GM15510 (cell line): ENCODE measurements around the gene PPEF2.

Experiments used
- POLR2A ChIP-seq: IDR thresholded peaks from 3 replicates; pipeline ENCODE4 v1.6.1; 2011; ENCODE audit warnings: borderline replicate concordance; ENCODE audit not compliant: insufficient read length; ENCODE audit errors: extremely low read depth

The PPEF2 gene

DNA sequence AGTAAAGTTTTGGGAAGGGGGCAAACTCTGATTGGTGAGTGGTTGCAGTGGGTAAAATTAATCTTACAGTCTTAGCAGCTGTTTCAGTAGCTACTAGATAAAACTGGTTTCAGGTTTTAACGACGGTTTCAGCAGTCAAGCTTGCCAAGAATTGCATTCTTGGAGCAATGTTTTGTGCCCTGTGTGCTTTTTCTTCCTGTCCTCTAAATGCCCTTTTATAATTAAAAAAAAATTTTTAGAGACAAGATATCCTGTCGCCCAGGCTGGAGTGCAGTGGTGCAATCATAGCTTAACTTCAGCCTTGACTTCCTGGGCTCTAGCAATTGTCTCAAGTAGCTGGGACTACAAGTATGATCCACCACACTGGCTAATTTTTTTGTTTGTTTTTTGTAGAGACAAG is 6.3 kb upstream of the PPEF2 start:
- TF ChIP-seq POLR2A: no peak

DNA sequence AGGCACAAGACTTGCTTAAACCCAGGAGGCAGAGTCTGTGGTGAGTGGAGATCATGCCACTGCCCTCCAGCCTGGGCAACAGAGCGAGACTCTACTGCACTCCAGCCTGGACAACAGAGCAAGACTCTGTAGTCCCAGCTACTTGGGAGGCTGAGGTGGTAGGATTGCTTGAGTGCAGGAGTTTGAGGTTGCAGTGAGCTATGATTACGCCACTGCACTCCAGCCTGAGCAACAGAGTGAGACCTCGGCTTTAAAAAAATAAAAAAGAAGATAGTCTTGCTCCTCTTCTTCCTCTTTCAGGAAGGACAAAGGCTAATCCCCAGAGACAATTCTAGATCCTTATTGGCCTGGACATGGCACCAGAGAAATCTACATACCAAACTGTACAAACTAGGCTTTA is 5.7 kb upstream of the PPEF2 start:
- TF ChIP-seq POLR2A: no peak

DNA sequence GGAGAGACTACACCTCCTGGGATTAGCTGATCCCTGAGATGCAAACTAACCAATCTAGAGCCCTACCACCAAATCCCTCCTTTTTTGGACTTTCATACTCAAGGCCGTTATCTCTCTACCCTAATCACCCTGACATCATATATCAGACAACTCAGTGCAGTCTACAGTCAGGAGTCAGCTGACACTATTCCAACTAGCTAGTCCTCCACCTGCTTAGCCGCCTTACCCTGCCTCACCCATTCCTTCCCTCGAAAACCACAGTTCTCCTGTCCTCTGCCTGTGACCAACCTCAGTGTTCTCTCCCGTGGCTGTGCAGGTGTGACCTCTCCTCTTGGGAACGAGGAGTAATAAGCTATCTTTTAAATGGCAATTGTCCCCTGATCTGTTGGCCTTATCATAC is 1.8 kb upstream of the PPEF2 start:
- TF ChIP-seq POLR2A: no peak

DNA sequence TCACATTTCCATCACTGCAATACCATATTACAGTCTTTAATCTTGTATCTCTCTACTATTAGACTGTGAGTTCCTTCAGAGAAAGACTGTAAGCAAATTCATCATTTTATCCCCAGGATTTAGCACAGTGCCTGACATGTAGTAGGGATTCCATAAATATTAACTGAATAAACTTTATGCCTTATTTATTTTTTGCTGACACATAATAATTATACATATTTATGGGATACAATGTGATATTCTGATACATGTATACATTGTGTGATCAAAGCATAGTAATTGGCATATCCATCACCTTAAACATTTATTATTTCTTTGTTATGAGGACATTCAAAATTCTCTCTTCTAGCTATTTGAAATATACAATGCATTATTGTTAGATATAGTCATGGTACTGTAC is 3.7 kb downstream of the PPEF2 start:
- TF ChIP-seq POLR2A: no peak

DNA sequence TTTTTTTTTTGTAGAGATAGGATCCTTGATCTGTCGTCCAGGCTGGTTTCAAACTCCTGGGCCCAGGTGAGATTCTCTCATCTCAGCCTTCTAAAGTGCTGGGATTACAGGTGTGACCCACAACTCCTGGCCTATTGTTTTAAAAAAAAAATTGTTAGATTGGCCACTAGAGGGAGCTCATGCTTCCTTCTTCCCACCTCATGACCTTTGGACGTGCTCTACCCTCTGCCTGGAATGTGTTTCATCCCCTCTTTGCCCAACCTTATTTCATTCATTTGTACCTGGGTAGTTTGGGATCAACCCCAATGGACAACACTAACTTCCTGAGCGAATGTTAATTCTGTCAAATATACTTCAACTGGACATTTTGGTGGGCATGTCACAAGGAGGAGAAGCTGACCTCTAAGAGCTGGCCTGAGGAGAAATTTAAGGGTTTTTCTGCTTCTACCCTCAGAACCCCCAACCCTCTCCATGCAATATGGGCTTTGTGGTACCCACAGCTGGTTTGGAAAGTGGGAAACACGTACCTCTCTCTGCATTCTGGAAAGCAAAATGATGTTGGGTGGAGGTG is 6.4 kb downstream of the PPEF2 start:
- TF ChIP-seq POLR2A: no peak

DNA sequence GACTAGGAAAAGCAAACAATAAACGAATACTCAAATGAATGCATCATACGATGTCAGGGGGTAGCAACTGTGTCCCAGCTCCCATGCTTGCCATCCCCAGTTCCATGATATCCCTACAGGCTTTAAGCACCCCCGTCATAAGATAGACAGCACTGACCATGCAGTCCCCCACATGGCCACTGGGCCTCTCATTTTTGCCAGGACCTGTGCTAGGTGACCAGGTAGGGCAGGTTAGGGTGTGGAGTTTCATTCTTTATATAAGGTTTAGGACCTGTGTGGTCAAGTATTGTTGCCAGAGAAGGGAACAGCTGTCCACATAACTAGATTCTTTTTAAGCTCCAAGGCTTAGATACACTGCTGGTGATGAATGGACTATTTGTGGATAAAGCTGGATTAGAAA is 9.7 kb downstream of the PPEF2 start:
- no peak for TF ChIP-seq POLR2A

DNA sequence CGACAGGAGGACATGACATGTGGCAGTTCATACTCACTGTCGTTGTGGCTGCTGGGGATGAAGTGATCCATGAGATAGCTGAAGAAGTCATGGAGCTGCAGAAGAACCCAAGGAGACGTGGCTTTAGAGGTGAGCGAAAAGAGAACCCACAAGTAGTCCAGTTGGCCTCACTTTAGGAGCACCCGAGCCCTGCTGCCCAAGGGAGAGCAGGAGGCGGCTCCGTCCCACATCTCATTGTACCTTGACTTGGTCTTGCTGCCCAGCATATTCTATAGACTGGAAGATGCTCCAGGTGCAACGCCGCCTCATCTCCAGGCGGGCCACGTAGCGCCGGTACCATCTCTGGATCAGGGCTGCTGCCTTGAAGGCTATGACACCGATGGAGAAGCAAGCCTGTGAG is 10.6 kb downstream of the PPEF2 start:
- no peak for TF ChIP-seq POLR2A

DNA sequence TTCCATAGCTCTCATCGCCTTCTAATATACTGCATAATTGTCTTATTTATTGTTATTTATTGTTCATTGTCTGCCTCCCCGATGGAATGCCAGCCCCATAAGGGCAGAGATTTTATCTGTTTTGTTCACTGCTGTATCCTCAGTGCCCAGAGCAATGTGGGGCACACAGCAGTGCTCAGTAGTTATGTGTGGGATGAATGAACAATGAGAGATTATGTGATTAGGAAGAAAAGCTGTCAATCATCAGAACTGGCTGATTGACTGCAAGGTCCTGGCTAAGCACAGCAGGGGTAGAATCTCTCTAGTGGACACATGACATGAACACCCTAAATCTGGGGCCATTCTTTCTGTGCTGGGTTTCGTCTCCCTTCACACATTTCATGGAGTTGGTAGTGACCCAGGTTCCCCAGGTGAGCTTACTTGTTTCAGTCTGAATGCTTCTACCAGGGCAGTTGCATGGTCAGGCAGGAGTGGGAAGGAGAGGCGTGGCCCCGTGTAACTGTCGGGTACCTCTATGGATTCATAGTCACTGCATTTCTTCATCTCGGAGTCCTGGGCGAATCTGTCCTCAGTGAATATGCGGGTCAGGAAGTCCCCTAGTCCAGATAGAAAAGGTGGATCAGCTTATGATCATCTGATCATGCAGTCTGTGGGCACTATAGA is 12.6 kb downstream of the PPEF2 start:
- no peak for TF ChIP-seq POLR2A

DNA sequence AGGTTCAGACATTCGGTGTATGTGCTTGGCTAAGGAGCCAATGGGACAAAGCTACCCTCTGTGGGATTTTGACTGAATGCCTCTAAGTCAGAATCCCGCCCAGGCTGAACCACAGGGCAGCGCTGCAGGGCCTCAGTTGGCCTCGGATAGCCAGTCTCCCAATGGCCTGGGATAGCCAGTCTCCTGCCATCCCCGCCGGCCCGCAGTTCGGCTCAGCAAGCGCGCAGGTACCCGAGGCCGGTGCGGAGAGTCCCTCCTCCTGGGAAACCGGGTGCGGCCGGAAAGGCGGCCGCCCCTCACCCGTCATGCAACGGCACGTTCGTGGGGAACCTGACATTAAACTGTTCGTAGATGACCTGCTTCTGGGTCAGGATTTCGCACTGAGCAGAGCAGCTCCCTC is 16.1 kb downstream of the PPEF2 start:
- no peak for TF ChIP-seq POLR2A

DNA sequence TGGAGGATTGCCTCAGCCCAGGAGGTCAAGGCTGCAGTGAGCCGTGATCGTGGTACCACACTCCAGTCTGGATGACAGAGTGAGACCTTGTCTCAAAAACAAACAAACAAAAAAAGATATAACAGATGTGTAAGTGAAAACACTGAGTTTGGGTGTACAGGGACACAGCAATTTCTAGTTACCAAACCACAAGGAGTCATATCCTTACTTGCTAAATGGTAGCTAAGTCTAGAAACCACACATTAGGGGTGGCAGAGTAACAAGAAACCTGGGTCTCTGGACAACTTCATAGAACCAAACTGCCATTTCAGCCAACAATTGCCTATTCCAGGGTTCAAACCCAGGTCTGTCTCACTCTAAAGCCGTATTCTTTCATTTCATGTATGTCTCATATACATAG is 20.8 kb downstream of the PPEF2 start:
- no peak for TF ChIP-seq POLR2A

DNA sequence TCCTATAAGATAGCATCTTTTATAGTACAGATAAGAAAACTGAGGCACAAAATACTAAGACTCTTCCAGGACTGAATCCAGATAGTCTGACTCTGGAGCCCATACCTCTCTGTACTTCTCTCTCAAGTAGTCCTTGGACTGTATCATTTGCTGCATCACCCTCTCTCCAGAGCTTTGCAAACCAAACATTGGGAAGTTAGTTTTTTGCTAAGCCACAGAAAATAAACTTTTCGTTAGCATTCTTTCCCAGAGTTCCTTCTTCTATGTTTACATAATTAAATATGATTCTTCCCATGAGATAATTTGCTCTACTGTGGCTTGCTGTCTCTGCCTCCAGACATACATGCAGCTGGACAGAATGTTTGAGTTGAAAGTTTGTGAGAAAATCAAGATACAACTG is 22.0 kb downstream of the PPEF2 start:
- no peak for TF ChIP-seq POLR2A

DNA sequence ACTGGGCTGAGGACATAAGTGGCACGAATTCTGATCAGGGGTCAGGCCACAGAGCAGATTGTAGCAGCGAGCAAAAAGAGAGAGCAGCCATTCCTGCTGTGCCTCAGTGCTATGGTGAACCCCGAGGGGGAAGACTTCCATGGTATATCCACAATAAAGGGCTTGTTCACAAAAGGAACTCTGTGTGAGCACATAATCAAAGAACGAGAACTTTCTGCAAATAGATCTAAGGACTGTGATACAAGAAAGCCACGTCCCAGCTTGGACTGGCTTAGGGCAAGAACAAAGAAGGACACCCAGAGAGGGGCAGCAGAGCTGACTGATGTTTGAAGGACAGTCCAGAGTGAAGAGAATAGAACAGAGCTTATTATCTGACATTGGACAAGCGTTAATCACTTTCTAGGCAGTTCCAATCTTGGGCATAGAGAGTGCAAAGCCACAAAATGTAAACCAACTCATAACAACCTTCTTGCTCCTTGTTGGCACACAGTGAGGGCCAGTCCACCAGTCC is 24.0 kb downstream of the PPEF2 start:
- no peak for TF ChIP-seq POLR2A

DNA sequence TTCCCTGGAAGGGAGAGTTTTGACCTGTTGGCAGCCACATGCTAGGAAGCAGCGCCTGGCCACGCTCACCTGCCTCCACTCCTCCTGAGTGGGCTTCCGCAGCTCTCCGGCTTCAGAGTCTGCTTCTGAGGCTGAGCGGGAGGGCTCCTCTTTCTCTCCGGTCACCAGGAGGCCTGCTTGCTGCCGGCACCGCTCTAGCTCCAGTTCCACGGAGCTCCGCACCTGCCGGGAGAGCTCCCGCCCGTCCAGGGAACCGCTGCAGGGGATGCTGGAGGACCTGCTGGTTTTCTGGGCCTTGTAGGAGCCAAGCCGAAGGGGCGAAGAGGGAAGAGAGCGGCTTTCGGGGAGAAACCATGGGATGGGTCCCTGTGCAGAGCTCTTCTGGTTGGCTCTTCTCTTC is 26.0 kb downstream of the PPEF2 start:
- no peak for TF ChIP-seq POLR2A

DNA sequence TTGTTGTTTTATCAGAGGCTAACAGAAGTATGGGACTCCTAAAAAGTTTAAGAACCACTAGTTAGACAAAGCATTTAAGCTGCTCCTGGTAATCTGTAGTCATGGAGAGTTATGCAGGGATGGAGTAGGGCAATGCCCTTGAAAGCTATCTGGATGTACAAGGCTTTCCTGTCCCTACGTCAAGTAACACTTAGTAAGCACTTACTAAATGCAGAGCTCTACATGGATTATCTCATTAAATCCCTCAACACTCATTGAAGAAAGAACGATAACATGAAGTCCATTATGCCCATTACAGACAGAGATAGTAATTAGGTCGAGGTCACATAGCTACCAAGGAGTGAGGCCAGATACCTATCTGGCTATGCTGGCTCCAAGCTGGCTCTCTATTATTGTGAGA is 33.2 kb downstream of the PPEF2 start:
- no peak for TF ChIP-seq POLR2A

DNA sequence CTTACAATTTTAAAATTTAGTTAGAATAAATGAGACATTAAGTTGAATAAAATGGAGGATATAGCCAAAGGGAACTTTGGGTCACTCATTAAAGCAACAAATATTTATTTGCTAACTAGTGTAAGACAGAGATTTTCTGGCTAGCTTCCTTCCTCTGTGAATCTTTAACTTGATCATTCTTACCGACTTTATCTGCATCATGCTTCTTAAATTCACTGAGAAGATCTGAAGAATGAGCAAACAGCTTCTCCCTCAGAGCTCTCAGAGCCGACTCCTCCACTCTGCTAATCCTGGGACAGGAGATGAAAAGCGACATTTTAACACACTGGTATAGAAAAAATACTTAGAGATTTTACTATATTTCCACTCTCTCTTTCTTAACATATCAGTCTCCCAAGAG is 35.1 kb downstream of the PPEF2 start:
- no peak for TF ChIP-seq POLR2A

DNA sequence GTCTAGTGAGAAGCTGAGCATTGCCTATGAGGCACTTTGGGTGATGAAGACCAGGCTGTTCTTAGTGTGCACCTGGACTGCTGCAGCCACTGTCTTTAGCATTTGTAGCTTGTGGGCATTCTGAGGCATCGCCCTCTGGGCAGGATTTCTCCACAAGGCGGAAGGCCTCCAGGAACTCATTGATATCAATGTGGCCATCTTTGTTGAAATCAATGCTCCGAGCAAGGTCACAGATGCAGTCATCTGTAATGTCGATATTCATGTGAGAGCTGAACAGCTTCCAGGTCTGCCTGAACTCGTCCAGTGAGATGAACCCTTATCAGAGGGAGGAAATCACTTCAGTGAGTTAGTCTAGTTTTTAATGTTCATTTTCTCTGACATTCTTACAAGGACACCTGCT is 41.6 kb downstream of the PPEF2 start:
- no peak for TF ChIP-seq POLR2A
